ENCODE measurements around the gene ADAMTS15.

Gene ADAMTS15

GRCh38 chr11:130499828-130500227 is 51.4 kb downstream of the ADAMTS15 start:
- no peak for DNase-seq (ENCODE audit: low read depth)
- no peak for TF ChIP-seq CTCF (IDR thresholded peaks at IDR 0.05; ENCODE audit: low read depth, low read length, missing control alignments)

GRCh38 chr11:130504317-130504716 is 55.9 kb downstream of the ADAMTS15 start:
- no peak for DNase-seq (ENCODE audit: low read depth)
- TF ChIP-seq CTCF (IDR thresholded peaks at IDR 0.05; ENCODE audit: low read depth, low read length, missing control alignments), result no peak
- in situ Hi-C loops (cut with HindIII; ENCODE audit: low sequenced_read_pairs), result no loop called here
- no peak overlapping the region for H3K4me3 ChIP-seq (ENCODE audit: low read depth, low read length)

More at GRCh38 chr11:130499828-130500227, 51.4 kb downstream of the ADAMTS15 start:
- in situ Hi-C loops (cut with HindIII; ENCODE audit: low sequenced_read_pairs), result no loop called here
- H3K4me3 ChIP-seq (ENCODE audit: low read depth, low read length), result no peak overlapping the region

- DNase-seq (ENCODE audit: low read depth), result no peak
These were observed 60.5 kb downstream of the ADAMTS15 start for GRCh38 chr11:130508913-130509312.

GRCh38 chr11:130509942-130510341 is 61.5 kb downstream of the ADAMTS15 start:
- no peak overlapping the region for H3K4me3 ChIP-seq (ENCODE audit: low read depth, low read length)
- in situ Hi-C loops (cut with HindIII; ENCODE audit: low sequenced_read_pairs), result no loop called here
- no peak for TF ChIP-seq CTCF (IDR thresholded peaks at IDR 0.05; ENCODE audit: low read depth, low read length, missing control alignments)
- no peak for DNase-seq (ENCODE audit: low read depth)

More at GRCh38 chr11:130508913-130509312, 60.5 kb downstream of the ADAMTS15 start:
- in situ Hi-C loops (cut with HindIII; ENCODE audit: low sequenced_read_pairs), result no loop called here
- no peak overlapping the region for H3K4me3 ChIP-seq (ENCODE audit: low read depth, low read length)
- no peak for TF ChIP-seq CTCF (IDR thresholded peaks at IDR 0.05; ENCODE audit: low read depth, low read length, missing control alignments)

- DNase-seq (ENCODE audit: low read depth), result peak; percentile 41
- no peak overlapping the region for H3K4me3 ChIP-seq (ENCODE audit: low read depth, low read length)
- TF ChIP-seq CTCF (IDR thresholded peaks at IDR 0.05; ENCODE audit: low read depth, low read length, missing control alignments), result no peak
- in situ Hi-C loops (cut with HindIII; ENCODE audit: low sequenced_read_pairs), result no loop called here
These were observed 62.1 kb downstream of the ADAMTS15 start for GRCh38 chr11:130510407-130511006.

GRCh38 chr11:130511765-130512164 is 63.3 kb downstream of the ADAMTS15 start:
- in situ Hi-C loops (cut with HindIII; ENCODE audit: low sequenced_read_pairs), result no loop called here
- no peak for TF ChIP-seq CTCF (IDR thresholded peaks at IDR 0.05; ENCODE audit: low read depth, low read length, missing control alignments)
- DNase-seq (ENCODE audit: low read depth), result no peak
- H3K4me3 ChIP-seq (ENCODE audit: low read depth, low read length), result no peak overlapping the region
